ENCODE measurements around the gene JPH3.

The JPH3 gene

GRCh38 chr16:87602001-87602775, at the start of gene JPH3:
Gene JPH3, plus strand, starts transcription at chr16:87602508. Its CDS starts 639 bp downstream, at chr16:87603147.
- peak; percentile 72 for DNase-seq (ENCODE audit: low spot score)

- DNase-seq (ENCODE audit: low spot score) = no peak
These were observed 49.3 kb upstream of the JPH3 start for GRCh38 chr16:87552772-87553573.

- DNase-seq (ENCODE audit: low spot score) = no peak
These were observed 47.4 kb upstream of the JPH3 start for GRCh38 chr16:87554754-87555427.

GRCh38 chr16:87555647-87556046, 46.7 kb upstream of the JPH3 start:
- no peak for DNase-seq (ENCODE audit: low spot score)

- DNase-seq (ENCODE audit: low spot score) = no peak
These were observed 45.3 kb upstream of the JPH3 start for GRCh38 chr16:87556941-87557459.

- DNase-seq (ENCODE audit: low spot score) = no peak
These were observed 43.6 kb upstream of the JPH3 start for GRCh38 chr16:87558682-87559081.

GRCh38 chr16:87559945-87560344, 42.4 kb upstream of the JPH3 start:
- no peak for DNase-seq (ENCODE audit: low spot score)

GRCh38 chr16:87560428-87561199, 41.7 kb upstream of the JPH3 start:
- DNase-seq (ENCODE audit: low spot score) = no peak

- DNase-seq (ENCODE audit: low spot score) = no peak
These were observed 40.9 kb upstream of the JPH3 start for GRCh38 chr16:87561200-87562105.

GRCh38 chr16:87562201-87562600, 40.1 kb upstream of the JPH3 start:
- DNase-seq (ENCODE audit: low spot score) = no peak

- DNase-seq (ENCODE audit: low spot score) = no peak
These were observed 39.3 kb upstream of the JPH3 start for GRCh38 chr16:87563022-87563421.

- DNase-seq (ENCODE audit: low spot score) = no peak
These were observed 38.4 kb upstream of the JPH3 start for GRCh38 chr16:87563714-87564523.

GRCh38 chr16:87564524-87564778, 37.9 kb upstream of the JPH3 start:
- DNase-seq (ENCODE audit: low spot score) = no peak

- DNase-seq (ENCODE audit: low spot score) = no peak
These were observed 32.4 kb upstream of the JPH3 start for GRCh38 chr16:87569601-87570571.

- DNase-seq (ENCODE audit: low spot score) = no peak
These were observed 31.8 kb upstream of the JPH3 start for GRCh38 chr16:87570572-87570937.

GRCh38 chr16:87570938-87571867, 31.1 kb upstream of the JPH3 start:
- DNase-seq (ENCODE audit: low spot score) = no peak

- DNase-seq (ENCODE audit: low spot score) = no peak
These were observed 30.5 kb upstream of the JPH3 start for GRCh38 chr16:87571868-87572244.

GRCh38 chr16:87572959-87573358, 29.3 kb upstream of the JPH3 start:
- no peak for DNase-seq (ENCODE audit: low spot score)
